Right lobe of liver (tissue), 6 donors: ENCODE measurements around the gene LMAN2L. TPM values are rescaled to one million over a fixed set of nuclear protein-coding genes. Genes with fewer than 3 reads are reported as not detected.

ENCODE experiments used
- ATAC-seq, 4 donors: fragments of 200-7000 bp; cut with Tn5 transposase; one replicate each; pipeline ENCODE4 v1.9.1; 2020; ENCODE audit warnings: mild to moderate bottlenecking in 4 of 4, moderate library complexity in 4 of 4
- DNase-seq, 3 donors: peaks; one replicate each; pipeline ENCODE4 v3.0.0-alpha.2; 2020
- H3K27ac ChIP-seq, 3 donors: fragments of 200-600 bp; one replicate each; pipeline ENCODE4 v1.8.0; 2022
- H3K27me3 ChIP-seq, 2 donors: fragments of 200-600 bp; one replicate each; pipeline ENCODE4 v1.8.0; 2022
- H3K36me3 ChIP-seq, 4 donors: fragments of 200-600 bp; sonication (generic) in 1 of 4; one replicate each; pipeline versions ENCODE4 v1.5.1 to v1.8.0; 2017 to 2022; ENCODE audit warnings: control low read depth in 1 of 4
- H3K4me1 ChIP-seq, 4 donors: fragments of 200-600 bp; sonication (generic) in 1 of 4; one replicate each; pipeline versions ENCODE4 v1.5.1 to v1.8.0; 2017 to 2022; ENCODE audit warnings: control low read depth in 1 of 4
- H3K4me3 ChIP-seq, 3 donors: fragments of 200-600 bp; one replicate each; pipeline ENCODE4 v1.8.0; 2022
- H3K9me3 ChIP-seq, 4 donors: fragments of 200-600 bp; sonication (generic) in 1 of 4; one replicate each; pipeline versions ENCODE4 v1.5.1 to v1.8.0; 2017 to 2022; ENCODE audit warnings: control low read depth in 1 of 4
- CTCF ChIP-seq, 4 donors: fragments of 200-600 bp in 3 of 4; fragments of 450-650 bp in 1 of 4; IDR thresholded peaks; one replicate each; pipeline versions ENCODE4 v1.5.1 to v1.8.0; 2016 to 2022; ENCODE audit warnings: antibody characterized with exemption in 4 of 4, mild to moderate bottlenecking in 2 of 4
- POLR2A ChIP-seq: fragments of 450-650 bp; IDR thresholded peaks from one replicate; pipeline ENCODE4 v1.6.1; 2017; ENCODE audit warnings: antibody characterized with exemption, mild to moderate bottlenecking
- WGBS: methylation state at CpG from one replicate; pipeline ENCODE4 v1.1.6; 2018; ENCODE audit warnings: low coverage, low lambda C conversion rate; ENCODE audit not compliant: insufficient coverage; ENCODE audit errors: missing lambda C conversion rate; 5-methylcytosine and 5-hydroxymethylcytosine counted together
- intact Hi-C, 2 donors: fragments of 100-400 bp; cut with DNase I; formaldehyde crosslinking; loops; one replicate each; pipeline versions ENCODE4 v1.11.2 to v1.14.1; 2022
- total RNA-seq, 6 experiments: library from RNA; depleted of rRNA in 2 of 6; stranded (reverse); fragments of >200 nt in 2 of 6; fragmentation: NEBNext Ultra II Directional in 3 of 6; extraction: Animal tissue kit (Norgen Biotek cat#: 25700) in 3 of 6; gene quantifications; one replicate each; pipeline versions ENCODE4 v1.1.0 to v1.2.4, GENCODE V29; 2016 to 2023
- donor health status: DM: no; HTN: yes; CAD: no.
- donor health status: DM: no; HTN: no; CAD: no.
- donor health status: DM: no; HTN: no; CAD: no.
- donor health status: DM: no; HTN: yes; CAD: no.
- donor health status: DM: no; HTN: yes; CAD: no.

Gene LMAN2L
- total RNA-seq, 6 experiments from 2014 or later = 5.5 to 17.8 (median 11.3) TPM

- ATAC-seq = no peak
- no peaks in the 10 kb centered on the region for H3K36me3 ChIP-seq
- 100% methylated on average over 1 of the region's 4 CpGs for WGBS
- no peak overlapping the region for H3K4me3 ChIP-seq
- no peak for TF ChIP-seq CTCF (IDR thresholded peaks at IDR 0.05)
- TF ChIP-seq POLR2A = no peak
- H3K27ac ChIP-seq = no peak overlapping the region
- peaks cover 0 to 22% (median 4%) of the 10 kb centered on the region in 4 donors for H3K4me1 ChIP-seq
- H3K9me3 ChIP-seq = no peaks in the 10 kb centered on the region
- H3K27me3 ChIP-seq = no peaks in the 10 kb centered on the region
- DNase-seq = no peak
- intact Hi-C loops = no loop called here
Measured at GRCh38 chr2:96783388-96783787, 43.5 kb upstream of the LMAN2L start.

DNA sequence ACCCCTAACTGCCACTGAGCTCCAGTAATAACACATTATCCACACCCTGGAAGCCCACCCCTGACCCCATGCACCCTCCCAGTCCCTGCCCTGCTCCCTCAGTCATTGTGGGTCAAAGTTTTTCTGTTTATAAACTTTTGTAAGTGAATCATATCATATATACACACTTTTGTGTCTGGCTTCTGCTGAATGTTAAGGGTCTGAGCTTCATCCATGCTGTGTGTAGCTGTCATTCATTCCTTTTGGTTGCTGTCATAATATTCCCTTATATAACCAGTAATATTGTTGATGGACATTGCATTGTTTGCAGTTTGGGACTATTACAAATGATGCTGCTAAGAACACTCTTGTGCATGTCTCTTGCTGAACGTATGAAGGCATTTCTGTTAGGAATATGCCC, 35.3 kb upstream of the LMAN2L start:
- peaks cover 0 to 8% (median 0%) of the 10 kb centered on the region in 4 donors for H3K4me1 ChIP-seq
- no peaks in the 10 kb centered on the region for H3K27me3 ChIP-seq
- H3K27ac ChIP-seq = no peak overlapping the region
- no peaks in the 10 kb centered on the region for H3K9me3 ChIP-seq
- DNase-seq (no peak), ATAC-seq (no peak)
- no peaks in the 10 kb centered on the region for H3K36me3 ChIP-seq
- WGBS = 0% methylated on average over 1 of the region's 1 CpG
- no peak for TF ChIP-seq CTCF (IDR thresholded peaks at IDR 0.05)
- no peak for TF ChIP-seq POLR2A
- H3K4me3 ChIP-seq = no peak overlapping the region
- intact Hi-C loops = no loop called here

- Histone ChIP-seq H3K4me3 (peak overlapping the region; percentile 16 to 27 (median 18)), H3K4me1 (peaks cover 0 to 15% (median 0%) of the 10 kb centered on the region in 4 donors), H3K27ac (no peak overlapping the region), H3K36me3 (no peaks in the 10 kb centered on the region), H3K27me3 (no peaks in the 10 kb centered on the region), H3K9me3 (no peaks in the 10 kb centered on the region)
- no peak for TF ChIP-seq CTCF (IDR thresholded peaks at IDR 0.05)
- no peak for TF ChIP-seq POLR2A
- ATAC-seq (peak; percentile 14 to 54 (median 32)), DNase-seq (no peak)
- intact Hi-C loops = no loop called here
- WGBS = 53% methylated on average over 7 of the region's 7 CpGs
Measured at GRCh38 chr2:96773922-96774321, 34.1 kb upstream of the LMAN2L start.

DNA sequence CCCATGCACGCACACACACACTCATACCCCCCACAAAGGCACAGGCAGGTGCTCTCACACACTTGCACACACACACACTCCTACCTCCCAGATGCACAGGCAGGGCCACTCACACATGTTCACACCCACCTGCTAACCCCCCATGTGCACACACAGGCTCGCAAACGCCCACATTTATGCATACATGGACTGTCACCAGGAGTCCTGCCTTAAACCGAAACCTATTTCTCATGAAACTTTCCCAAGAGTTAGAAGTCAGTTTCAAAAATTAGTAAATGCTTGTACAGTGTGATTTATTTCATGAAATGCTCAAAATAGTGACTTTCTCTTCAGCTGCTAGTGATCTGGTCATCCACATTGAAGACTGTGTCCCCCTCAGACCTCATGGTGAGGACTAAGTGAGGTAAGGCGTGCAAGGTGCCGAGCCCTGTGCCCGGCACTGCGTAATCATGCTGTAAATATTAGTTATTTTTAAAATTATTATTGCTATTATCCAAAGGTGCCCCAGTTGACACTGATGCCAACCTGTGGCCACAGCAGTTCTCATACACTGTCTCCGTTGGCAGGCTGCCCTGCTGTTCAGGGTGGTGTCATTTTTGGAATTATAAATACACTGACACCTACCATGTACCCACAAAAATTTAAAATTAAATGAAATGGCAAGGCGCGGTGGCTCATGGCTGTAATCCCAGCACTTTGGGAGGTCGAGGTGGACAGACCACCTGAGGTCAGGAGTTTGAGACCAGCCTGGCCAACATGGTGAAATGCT, 33.2 kb upstream of the LMAN2L start:
- 87% methylated on average over 12 of the region's 12 CpGs for WGBS
- no peak for DNase-seq
- H3K36me3 ChIP-seq = no peaks in the 10 kb centered on the region
- H3K27me3 ChIP-seq = no peaks in the 10 kb centered on the region
- H3K4me1 ChIP-seq = peaks cover 0 to 15% (median 0%) of the 10 kb centered on the region in 4 donors
- no peaks in the 10 kb centered on the region for H3K9me3 ChIP-seq
- no peak overlapping the region for H3K27ac ChIP-seq
- peak in 1 of 4 donors; percentile 9 for ATAC-seq
- TF ChIP-seq CTCF (IDR thresholded peaks at IDR 0.05) (no peak), POLR2A (no peak)
- intact Hi-C loops = no loop called here
- no peak overlapping the region for H3K4me3 ChIP-seq
